GM12892 (cell line): ENCODE data around the gene LRP3.

Experiments
- POLR2A ChIP-seq: IDR thresholded peaks from 2 replicates; pipeline ENCODE4 v1.6.1; 2011; ENCODE audit warnings: low read depth, low read length, control low read depth
- POLR2AphosphoS5 ChIP-seq: IDR thresholded peaks from 2 replicates; pipeline ENCODE4 v1.6.1; 2011; ENCODE audit warnings: low read depth, low read length, control low read depth

DNA sequence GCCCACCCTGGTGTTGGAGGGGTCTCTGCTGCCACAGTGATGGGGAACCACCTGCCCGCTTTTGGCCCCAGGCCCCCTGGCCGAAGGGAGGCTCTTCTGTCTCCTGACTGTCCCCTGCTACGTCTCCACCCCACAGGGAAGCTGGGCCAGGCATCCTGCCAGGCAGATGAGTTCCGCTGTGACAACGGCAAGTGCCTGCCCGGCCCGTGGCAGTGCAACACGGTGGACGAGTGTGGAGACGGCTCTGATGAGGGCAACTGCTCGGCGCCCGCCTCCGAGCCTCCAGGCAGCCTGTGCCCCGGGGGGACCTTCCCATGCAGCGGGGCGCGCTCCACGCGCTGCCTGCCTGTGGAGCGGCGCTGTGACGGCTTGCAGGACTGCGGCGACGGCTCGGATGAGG, 11.0 kb downstream of the LRP3 start:
- TF ChIP-seq POLR2AphosphoS5 = no peak
- no peak for TF ChIP-seq POLR2A
